Islet precursor cell (in vitro differentiated cells): Measurements from ENCODE around the gene ZBED1.
"Not testable (repeated sequence)": the region's sequence is repeated elsewhere in the genome, so short reads cannot be mapped to it uniquely, and the experiment has no call there.

Experiments used
- DNase-seq: peaks from one replicate; pipeline ENCODE4 v3.0.0-alpha.2; 2018

The ZBED1 gene

DNA sequence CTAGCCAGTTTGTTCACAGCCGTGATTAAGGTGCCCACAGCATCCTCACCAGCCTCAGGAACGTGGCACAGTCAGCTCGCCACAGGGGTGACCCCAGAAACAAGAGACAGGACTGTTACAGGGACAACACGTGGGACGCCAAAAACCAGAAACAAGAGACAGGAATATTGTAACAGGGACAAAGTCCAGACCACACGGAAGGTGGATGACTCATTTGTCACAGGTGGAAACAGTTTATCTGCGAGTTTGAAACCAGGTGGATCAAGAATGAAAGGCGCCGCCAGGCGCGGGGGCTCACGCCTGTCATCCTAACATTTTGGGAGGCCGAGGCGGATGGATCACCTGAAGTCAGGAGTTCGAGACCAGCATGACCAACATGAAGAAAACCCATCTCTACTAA is 27.7 kb downstream of the ZBED1 start:
- peak; percentile 45 for DNase-seq

DNA sequence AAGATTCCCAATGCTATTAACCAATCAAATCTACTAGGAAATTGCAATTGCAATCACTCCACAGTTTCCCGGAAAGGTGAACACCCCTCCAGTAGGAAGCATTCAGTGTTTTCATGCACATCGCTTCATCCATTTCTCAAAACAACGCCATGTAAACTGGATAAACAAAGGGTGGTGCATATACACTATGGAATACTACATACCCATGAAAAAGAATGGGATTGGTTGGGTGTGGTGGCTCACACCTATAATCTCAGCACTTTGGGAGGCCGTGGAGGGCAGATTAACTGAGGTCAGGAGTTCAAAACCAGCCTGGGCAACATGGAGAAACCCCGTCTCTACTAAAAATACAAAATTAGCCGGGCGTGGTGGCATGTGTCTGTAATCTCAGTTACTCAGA is 29.1 kb downstream of the ZBED1 start:
- DNase-seq: no peak

DNA sequence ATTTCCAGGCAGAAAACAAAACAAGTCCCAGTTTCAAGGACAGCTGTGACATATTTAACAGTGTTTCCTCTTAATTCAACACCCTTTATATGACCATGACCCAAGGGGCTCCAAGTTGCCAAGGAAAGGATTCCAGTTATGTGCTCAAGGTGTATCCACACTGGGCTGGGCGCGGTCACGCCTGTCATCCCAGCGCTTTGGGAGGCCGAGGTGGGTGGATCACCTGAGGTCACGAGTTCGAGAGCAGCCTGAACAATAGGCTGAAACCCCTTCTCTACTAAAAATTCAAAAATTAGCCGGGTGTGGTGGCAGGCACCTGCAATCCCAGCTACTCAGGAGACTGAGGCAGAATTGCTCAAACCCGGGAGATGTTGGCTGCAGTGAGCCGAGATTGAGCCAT is 29.6 kb downstream of the ZBED1 start:
- not testable (repeated sequence) for DNase-seq

DNA sequence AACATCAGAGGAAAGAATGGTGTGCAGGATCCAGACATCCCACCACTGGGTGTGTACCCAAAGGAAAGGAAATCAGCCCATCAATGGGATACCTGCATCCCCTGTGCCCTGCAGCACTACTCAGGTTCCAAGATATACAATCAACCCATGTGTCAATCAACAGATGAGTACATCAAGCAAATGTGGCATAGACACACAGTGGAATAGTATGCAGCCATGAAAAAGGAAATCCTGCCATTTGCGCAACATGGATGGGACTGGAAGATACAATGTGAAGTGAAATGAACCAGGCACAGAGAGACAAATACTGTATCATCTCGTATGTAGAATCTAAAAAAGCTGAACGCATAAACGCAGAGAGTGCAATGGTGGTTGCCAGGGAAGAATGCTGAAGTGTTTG is 30.9 kb downstream of the ZBED1 start:
- DNase-seq: not testable (repeated sequence)

DNA sequence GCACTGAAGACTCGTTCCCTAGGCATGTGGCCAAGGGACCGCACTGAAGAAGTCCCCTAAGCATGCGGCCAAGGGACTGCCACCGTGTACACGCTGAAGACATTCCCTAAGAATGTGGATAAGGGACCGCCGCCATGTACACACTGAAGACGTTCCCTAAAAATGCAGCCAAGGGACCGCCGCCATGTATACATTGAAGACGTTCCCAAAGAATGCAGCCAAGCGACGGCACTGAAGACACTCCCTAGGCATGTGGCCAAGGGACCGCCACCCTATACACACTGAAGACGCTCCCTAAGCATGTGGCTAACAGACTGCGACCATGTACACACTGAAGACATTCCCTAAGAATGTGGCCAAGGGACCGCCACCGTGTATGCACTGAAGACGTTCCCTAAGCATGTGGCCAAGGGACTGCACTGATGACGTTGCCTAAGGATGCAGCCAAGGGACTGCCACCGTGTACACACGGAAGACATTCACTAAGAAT is 31.5 kb downstream of the ZBED1 start:
- DNase-seq: no peak

DNA sequence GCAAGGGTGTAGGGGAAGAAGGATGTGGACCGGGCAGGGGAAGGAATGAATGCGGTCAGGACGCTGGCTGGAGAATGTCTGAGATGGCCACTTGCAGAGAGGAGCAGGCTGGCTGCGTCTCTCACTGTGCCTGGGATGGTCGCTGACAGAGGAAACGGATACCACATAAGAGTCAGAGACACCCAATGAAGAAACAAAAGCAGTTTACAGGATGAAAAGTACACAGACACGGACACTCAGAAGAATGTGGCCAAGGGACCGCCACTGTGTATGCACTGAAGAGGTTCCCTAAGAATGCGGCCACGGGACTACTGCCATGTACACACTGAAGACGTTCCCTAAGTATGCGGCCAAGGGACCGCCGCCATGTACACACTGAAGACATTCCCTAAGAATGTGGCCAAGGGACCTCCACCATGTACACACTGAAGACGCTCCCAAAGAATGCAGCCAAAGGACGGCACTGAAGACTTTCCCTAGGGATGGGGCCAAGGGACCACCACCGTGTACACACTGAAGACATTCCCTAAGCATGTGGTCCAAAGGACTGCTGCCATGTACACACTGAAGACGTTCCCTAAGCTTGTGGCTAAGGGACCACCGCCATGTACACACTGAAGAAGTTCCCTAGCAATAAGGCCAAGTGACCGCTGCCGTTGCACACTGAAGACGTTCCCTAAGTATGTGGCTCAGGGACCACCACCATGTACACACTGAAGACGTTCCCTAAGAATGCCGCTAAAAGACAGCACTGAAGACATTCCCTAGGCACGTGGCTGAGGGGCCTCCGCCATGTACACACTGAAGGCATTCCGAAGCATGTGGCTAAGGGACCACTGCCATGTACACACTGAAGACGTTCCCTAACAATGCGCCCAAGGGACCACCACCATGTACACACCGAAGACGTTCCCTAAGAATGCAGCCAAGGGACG is 32.2 kb downstream of the ZBED1 start:
- no peak for DNase-seq

DNA sequence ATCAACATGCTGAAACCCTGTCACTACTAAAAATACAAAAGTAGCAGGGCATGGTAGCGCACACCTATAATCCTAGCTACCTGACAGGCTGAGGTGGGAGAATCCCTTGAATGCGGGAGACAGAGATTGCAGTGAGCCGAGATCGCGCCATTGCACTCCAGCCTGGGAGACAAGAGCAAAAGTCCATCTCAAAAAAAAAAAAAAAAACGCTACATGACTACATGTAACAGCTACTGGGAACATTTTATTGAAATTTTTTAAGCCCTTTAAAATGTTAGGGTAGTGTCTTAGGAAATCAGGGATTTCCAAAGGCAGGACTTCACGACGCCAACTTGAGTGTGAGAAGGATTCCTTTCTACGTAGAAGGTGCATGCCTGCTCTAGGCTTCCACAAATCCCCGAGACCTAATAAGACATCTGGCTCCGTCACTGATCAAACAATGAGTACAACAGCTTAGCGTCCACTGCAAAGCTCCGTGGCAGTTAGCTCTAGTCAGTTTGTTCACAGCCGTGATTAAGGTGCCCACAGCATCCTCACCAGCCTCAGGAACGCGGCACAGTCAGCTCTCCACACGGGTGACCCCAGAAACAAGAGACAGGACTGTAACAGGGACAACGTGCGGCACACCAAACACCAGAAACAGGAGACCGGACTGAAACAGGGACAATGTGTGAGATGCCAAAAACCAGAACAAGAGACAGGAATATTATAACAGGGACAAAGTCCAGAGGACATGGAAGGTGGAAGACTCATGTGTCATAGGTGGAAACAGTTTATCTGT is 33.7 kb downstream of the ZBED1 start:
- no peak for DNase-seq

DNA sequence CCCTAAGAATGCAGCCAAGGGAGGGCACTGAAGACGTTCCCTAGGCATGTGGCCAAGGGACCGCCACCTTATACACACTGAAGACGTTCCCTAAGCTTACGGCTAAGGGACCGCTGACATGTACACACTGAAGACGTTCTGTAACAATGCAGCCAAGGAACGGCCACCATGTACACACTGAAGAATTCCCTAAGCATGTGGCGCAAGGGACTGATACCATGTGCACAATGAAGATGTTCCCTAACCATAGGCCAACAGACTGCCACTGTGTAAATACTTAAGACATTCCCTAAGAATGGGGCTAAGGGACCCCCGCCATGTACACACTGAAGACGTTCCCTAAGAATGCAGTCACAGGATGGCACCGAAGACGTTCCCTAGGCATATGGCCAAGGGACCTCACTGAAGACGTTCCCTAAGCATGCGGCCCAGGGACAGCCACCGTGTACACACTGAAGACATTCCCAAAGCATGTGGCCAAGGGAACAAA is 36.1 kb downstream of the ZBED1 start:
- DNase-seq: no peak

DNA sequence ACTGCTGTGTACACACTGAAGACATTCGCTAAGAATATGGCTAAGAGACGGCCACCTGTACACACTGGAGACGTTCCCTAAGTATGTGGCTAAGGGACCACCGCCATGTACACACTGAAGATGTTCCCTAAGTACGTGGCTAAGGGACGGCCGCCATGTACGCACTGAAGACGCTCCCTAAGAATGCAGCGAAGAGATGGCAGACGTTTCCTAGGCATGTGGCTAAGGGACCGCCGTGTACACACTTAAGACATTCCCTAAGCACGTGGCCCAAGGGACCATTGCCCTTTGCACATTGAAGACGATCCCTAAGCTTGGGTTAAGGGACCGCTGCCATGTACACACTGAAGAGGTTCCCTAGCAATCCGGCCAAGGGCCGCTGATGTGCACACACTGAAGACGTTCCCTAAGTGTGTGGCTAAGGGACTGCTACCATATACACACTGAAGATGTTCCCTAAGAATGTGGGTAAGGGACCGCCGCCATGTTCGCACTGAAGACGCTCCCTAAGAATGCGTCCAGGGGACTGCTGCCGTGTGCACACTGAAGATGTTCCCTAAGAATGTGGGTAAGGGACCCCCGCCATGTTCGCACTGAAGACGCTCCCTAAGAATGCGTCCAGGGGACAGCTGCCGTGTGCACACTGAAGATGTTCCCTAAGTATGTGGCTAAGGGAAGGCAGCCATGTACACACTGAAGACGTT is 36.7 kb downstream of the ZBED1 start:
- no peak for DNase-seq

DNA sequence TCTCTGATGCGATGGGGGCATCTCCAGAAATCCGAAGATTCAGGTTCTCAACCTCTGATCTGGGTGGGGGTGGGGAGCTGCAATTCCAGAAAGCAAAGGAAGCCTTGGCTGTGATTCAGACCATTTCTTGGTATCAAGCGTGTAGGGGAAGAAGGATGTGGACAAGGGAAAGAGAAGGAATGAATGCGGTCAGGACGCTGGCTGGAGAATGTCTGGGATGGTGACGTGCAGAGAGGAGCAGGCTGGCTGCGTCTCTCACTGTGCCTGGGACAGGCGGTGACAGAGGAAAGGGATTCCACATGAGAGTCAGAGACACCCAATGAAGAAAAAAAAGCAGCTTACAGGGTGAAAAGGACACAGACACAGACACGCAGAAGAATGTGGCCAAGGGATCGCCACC is 37.3 kb downstream of the ZBED1 start:
- not testable (repeated sequence) for DNase-seq

DNA sequence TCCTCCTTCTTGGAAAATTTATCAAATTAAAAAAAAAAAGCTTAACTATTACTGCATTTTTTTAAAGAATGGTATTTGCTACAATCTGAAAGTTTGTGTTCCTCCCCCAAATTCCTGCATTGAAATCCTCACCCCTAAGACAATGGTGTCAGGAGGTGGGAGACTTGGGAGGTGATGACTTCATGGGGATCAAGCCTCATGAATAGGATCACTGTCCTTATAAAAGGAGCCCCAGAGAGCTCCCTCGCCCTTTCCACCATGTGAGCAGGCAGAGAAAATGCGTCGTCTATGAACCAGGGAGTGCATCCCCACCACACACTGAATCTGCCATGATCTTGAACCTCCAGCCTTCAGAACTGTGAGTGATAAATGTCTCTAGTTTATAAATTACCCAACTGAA is 38.0 kb downstream of the ZBED1 start:
- DNase-seq: no peak

DNA sequence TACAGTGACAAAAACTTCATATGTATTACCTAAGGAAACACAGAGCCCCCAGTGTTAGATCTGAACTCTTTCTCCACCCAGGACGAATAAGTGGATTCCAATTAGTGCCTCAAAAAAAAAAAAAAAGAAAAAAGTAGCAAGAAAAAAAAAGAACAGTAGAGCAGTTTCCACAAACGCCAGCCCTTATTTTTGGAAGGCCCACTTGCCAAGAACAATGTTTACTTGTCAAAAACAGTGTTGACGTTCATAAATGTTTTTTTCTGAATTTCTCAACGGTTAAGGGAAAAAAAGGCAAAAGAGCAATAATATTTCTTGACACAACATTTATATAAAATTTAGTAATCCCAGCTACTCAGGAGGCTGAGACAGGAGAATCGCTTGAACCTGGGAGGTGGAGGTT is 38.7 kb downstream of the ZBED1 start:
- no peak for DNase-seq

DNA sequence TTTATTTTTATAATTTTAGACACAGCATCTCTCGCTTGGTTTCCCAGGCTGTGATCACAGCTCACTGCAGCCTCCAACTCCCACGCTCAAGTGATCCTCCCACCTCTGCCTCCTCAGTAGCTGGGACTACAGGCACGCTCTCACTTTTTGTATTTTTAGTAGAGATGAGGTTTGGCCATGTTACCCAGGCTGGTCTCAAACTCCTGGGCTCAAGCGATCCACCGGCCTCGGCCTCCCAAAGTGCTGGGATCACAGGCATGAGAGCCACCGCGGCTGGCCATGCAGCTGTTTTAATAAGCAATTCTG is 39.1 kb downstream of the ZBED1 start:
- DNase-seq: no peak

DNA sequence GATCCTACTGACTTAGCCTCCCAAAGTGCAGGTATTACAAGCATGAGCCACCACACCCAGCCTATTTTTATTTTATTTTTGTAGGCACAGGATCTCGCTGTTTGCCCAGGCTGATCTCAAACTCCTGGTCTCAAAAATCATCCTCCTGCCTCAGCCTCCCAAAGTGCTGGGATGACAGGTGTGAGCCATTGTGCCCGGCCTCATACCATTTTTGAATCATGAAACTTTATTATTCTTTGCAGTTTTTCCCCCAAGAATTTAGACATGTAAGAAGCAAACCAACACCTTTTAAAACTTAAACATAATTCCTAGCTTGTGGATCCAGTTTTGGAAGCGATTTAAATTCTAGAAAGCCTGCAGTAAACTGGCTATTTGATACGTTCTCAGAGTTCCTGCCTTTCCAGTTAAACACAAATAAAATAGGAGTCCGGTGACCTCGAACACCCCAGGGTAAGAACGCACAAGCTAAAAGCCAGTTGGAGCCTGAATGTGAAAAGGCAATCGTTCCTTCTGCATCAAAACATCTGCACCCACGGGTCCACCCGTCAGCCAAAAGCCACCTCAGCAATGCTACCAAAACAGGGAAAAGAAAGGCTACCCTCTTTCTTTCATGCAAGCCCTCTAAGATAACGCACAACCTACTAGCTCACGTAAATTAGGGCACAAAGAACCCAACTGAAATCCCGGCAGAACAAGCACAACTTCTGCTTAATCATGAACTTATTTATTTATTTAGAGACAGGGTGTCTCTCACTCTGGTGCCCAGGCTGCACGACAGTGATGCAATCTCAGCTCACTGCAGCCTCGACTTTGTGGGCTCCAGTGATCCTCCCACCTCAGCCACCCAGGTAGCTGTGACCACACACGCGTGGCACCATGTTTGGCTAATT is 39.7 kb downstream of the ZBED1 start:
- not testable (repeated sequence) for DNase-seq

DNA sequence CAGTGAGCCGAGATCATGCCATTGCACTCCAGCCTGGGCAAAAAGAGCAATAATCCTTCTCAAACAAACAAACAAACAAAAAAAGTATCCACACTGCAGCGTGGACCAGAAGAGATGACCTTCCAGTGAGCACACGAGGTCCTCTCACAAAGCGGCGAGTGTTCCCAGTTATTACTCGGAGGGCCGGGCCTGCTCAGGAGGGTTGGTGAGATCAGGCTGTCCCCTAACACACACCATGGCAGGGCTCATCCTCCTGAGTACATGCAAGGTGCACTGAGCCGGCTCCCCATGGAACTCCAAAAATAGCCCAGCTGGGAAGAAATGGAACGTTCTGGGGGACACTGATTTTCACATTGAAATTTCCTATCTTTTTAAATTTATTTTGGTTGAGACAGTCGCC is 40.7 kb downstream of the ZBED1 start:
- not testable (repeated sequence) for DNase-seq

DNA sequence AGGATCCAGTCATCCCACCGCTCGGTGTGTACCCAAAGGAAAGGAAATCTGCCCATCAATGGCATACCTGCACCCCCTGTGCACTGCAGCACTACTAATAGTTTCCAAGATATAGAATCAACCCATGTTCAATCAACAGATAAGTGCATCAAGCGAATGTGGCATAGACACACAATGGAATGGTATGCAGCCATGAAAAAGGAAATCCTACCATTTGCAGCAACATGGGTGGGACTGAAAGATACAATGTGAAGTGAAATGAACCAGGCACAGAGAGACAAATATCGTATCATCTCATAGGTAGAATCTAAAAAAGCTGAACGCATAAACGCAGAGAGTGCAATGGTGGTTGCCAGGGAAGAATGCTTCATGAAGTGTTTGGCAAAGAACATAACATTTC is 42.5 kb downstream of the ZBED1 start:
- DNase-seq: no peak

DNA sequence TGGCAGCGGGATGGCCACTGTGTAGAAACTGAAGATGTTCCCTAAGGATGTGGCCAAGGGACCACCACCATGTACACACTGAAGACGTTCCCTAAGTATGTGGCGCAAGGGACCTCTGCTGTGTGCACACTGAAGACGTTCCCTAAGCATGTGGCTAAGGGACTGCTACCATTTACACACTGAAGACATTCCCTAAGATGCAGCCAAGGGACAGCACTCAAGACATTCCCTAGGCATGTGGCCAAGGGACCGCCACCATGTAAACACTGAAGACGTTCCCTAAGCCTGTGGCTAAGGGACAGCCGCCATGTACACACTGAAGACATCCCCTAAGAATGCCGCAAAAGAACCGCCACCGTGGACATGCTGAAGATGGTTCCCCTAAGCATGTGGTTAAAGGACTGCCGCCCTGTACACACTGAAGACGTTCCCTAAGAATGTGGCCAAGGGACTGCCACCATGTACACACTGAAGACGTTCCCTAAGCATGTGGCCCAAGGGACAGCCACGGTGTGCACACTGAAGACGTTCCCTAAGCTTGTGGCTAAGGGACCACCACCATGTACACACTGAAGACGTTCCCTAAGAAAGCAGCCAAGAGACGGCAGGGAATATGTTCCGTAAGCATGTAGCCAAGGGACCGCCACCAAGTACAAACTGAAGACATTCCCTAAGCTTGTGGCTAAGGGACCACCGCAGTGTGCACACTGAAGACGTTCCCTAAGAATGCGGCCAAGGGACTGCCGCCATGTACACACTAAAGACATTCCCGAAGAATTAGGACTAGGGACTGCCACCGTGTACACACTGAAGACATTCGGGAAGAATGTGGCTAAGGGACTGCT is 43.3 kb downstream of the ZBED1 start:
- no peak for DNase-seq

DNA sequence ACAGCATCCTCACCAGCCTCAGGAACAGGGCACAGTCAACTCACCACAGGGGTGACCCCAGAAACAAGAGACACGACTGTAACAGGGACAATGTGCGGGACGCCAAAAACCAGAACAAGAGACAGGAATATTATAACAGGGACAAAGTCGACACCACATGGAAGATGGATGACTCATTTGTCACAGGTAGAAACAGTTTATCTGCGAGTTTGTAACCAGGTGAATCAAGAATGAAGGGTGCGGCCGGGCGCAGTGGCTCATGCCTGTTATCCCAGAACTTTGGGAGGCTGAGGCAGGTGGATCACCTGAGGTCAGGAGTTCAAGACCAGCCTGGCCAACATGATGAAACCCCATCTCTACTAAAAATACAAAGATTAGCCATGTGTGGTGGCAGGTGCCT is 44.7 kb downstream of the ZBED1 start:
- not testable (repeated sequence) for DNase-seq

DNA sequence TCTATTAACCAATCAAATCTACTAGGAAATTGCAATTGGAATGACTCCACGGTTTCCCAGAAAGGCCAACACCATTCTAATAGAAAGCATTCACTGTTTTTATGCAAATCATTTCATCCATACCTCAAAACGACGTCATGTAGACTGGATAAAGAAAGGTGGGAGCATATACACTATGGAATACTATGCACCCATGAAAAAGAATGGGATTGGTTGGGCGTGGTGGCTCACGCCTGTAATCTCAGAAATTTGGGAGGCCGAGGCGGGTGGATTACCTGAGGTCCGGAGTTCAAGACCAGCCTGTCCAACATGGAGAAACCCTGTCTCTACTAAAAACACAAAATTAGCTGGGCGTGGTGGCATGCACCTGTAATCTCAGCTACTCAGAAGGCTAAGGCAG is 46.2 kb downstream of the ZBED1 start:
- DNase-seq: not testable (repeated sequence)

DNA sequence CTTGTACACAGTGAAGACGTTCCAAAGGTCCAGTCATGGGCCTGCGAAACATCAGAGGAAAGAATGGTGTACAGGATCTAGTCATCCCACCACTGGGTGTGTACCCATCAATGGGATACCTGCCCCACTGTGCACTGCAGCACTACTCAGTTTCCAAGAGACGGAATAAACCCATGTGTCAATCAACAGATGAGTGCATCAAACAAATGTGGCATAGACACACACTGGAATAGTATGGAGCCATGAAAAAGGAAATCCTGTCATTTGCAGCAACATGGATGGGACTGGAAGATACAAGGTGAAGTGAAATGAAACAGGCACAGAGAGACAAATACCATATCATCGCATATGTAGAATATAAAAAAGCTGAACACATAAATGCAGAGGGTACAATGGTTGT is 48.0 kb downstream of the ZBED1 start:
- DNase-seq: no peak

DNA sequence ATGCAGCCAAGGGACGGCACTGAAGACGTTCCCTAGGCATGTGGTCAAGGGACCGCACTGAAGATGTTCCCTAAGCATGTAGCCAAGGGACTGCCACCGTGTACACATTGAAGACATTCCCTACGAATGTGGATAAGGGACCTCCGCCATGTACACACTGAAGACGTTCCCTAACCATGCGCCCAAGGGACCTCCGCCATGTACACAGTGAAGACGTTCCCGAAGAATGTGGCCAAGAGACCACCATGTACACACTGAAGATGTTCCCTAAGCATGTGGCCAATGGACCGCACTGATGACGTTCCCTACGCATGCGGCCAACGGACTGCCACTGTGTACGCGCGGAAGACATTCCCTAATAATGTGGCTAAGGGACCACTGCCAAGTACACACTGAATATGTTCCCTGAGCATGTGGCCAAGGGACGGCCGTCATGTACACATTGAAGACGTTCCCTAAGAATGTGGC is 48.4 kb downstream of the ZBED1 start:
- no peak for DNase-seq
